ENCODE measurements around the gene ISCA2.
"Not testable (repeated sequence)": the region's sequence is repeated elsewhere in the genome, so short reads cannot be mapped to it uniquely, and the experiment has no call there.

Gene ISCA2

DNA sequence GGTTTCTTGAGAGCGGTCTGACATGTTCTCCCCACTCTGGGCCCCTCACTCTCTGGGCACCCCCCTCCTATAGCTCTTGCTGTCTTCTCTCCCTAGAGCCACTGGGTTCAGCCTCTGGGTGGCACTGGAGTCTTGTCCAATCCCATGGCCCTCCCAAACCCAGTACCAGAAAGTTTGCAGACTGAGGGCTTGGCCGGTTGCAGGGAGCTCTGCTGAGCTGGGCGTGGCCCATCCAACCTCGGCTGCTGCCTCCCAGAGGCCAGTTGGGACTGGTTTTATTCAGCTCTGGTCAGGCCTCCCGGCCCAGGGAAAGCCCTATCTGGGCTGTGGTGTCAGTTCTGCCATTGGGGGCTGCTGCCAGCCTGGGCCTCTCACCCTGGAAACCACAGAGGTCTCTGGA is 37.9 kb downstream of the ISCA2 start:
- peak; percentile 34 for DNase-seq

GRCh38 chr14:74532246-74532645 is 38.7 kb downstream of the ISCA2 start:
- DNase-seq: no peak

GRCh38 chr14:74533576-74533975 is 40.0 kb downstream of the ISCA2 start:
- DNase-seq: no peak

DNA sequence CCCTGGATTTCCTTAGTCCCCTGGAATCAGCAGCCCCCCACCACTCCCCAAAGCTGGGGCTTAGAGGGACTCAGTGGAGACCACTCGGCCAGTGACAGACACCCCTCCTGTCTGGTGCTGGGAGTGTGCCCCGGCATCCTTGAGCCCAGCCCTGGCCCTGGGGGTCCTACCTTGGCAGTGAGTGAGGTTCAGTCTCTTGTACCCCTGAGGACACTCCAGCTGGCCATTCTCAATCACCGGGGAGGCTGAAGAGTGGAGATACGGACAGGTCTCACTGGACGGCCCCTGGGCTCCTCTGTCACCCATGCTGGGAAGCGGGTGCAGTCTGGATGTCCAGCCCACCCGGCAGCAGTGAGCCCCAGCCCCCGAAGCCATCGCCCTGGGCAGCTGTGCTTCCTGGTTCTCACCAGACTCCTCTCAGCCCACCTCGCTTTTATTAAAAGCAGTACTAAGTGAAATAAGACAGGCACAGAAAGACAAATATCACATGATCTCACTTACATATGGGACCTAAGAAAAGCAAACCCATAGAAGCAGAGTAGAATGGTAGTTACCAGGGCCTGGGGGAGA is 42.3 kb downstream of the ISCA2 start:
- no peak for DNase-seq

DNA sequence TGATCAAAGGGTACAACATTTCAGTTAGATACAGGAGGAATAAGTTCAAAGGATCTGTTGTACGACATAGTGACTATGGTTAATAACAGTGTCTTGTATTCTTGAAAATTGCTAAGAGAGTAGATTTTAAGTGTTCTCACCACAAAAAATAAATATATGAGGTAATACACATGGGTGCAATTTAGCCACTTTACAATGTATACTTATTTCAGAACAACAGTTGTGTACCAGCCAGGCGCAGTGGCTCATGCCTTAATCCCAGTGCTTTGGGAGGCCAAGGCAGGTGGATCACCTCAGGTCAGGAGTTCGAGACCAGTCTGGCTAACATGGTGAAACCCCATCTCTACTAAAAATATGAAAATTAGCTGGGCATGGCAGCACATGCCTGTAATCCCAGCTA is 42.8 kb downstream of the ISCA2 start:
- not testable (repeated sequence) for DNase-seq

GRCh38 chr14:74538411-74539391 is 45.1 kb downstream of the ISCA2 start:
- DNase-seq: no peak

- no peak for DNase-seq
Measured at GRCh38 chr14:74539503-74539902, 45.9 kb downstream of the ISCA2 start.

DNA sequence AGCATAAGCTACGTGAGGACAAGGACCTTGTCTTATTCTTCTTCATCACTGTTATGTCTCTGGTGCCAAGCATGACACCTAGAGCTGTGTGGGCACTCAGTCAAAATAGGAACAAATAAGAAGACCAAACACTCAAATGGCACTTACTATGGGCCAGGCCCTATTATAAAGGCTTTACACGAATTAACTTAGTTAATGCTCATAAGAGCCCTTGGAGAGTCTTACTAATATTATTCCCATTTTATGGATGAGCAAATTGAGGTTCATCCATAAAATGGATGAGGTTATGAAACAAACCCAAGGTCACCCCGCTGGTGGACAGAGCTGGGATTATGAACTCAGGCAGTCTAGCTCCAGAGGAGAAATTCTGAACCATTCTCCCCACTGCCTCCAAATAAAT is 47.7 kb downstream of the ISCA2 start:
- no peak for DNase-seq

- no peak for DNase-seq
Measured at GRCh38 chr14:74542056-74542685, 48.6 kb downstream of the ISCA2 start.

GRCh38 chr14:74543771-74544438 is 50.3 kb downstream of the ISCA2 start:
- no peak for DNase-seq

- DNase-seq: peak; percentile 29
Measured at GRCh38 chr14:74545386-74545785, 51.8 kb downstream of the ISCA2 start.

- DNase-seq: no peak
Measured at GRCh38 chr14:74546416-74546815, 52.9 kb downstream of the ISCA2 start.
